GM19193 (cell line): ENCODE results near the gene ARHGAP27.
A peak's percentile ranks its signal among the peaks of the same experiment; 100 is the strongest.

Experiments used
- POLR2A ChIP-seq: IDR thresholded peaks from 4 replicates; pipeline ENCODE4 v1.6.1; 2011; ENCODE audit not compliant: insufficient read depth, insufficient read length; ENCODE audit errors: extremely low read depth

Gene ARHGAP27

GRCh38 chr17:45430738-45431530 lies 1.7 kb downstream of the ARHGAP27 start:
- peak; percentile 32 for TF ChIP-seq POLR2A

- no peak for TF ChIP-seq POLR2A
Measured at GRCh38 chr17:45430006-45430737, 2.5 kb downstream of the ARHGAP27 start.

DNA sequence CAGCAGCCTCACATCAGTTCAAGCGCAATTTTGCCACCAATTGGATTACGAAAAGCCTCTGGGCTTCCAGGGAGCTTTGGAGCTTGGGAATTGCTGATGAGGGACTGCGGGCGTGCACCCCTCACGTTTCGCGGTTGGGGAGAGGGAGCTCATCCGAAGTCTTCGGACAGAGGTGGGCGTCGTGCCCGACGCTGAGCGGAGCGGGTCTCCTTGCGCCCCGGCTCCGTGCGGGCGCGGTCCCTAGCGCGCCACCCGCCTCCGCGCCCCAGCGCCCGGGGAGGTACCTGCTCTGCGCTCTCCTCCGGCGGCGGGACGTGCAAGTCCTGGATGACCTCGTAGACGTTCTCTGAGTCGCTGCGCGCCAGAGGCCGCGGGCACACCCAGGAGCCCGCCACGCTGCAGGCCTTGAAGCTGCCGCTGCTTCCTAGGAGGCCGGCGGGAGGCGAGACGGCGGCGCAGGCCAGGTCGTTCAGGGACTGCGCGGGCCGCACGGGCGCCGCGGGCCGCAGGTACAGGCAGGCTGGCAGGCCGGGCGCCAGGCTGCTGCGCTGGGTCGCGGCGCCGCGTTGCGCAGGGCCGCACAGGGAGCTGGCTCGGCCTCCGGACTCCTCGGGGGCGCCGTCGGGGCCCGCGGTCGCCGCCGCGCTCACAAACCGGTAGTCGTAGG lies 3.2 kb downstream of the ARHGAP27 start:
- TF ChIP-seq POLR2A: no peak

DNA sequence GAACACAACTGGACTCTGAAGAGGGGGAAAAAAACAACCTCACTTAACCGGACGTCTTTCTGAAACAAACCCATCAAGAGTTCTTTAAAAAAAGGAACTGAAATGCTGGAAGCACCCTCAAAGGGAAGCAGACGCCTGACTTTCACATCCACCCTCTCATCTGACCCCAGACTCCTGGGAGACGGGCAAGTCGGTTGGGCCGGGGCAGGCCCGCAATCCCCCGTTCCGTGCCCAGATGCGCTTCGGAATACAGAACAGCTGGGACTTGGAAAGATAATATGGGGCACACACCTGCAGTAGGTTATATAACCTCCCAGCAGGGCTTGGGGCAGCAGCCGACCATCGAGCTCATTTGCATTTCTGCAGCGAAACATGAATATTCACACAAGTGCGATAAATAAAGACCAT lies 3.7 kb downstream of the ARHGAP27 start:
- no peak for TF ChIP-seq POLR2A

DNA sequence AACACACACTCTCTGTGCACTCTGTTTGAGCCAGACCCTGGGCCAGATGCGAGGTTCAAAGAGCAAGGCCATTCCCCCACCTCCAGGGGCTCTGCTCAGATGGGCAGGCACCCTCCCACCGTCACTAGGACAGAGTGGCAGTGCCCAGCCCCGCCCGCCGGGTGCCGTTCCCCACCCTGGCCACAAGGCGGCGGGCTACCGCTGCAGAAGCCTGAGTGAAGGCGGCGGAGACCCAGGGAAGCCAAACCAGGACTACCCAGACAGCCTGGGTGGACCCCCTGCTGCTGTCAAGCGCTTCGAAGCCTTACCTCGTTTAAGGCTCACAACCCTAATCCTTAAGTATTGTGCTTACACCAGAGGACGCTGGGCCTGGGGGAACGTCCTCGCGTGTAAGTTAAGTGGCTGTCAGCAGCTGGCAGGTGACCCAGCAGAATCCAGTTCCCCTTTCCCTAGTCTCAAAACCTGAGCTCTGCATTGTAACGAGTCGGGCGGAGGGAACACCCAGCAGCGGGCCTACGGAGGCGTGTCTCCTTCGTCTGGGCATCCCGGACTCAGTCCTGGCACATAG lies 4.5 kb downstream of the ARHGAP27 start:
- no peak for TF ChIP-seq POLR2A

DNA sequence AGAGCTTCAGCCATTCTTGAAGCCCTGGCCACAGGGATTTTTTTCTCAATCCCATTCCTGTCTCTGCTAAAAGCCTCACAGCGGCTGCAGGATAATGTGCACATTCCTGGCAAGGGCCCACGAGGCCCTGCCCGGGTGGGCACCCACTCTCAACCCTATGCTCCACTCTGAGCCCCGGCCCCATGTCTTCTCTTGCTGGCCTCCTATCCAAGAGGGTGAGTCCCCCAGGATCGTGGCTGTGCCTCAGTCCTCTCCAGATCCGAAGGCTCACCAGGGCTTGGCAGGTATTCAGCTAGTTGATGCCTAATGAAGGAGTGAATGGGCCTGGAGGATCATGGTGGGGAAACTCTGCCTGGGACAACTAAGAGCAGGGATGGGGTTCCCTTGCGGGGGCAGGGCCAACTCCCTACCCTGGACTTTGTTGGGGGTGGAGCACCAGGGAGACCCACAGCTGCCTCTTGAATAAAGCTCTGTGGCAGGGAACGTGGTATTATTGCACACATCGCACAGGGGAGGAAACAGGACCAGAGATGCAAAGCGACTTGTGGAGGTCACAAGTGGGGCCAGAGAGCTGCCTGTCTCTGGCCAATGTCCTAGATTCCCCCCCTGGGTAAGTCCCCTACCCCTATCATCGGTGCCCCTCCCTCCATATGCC lies 5.4 kb downstream of the ARHGAP27 start:
- TF ChIP-seq POLR2A: no peak

- TF ChIP-seq POLR2A: no peak
Measured at GRCh38 chr17:45426561-45426960, 6.1 kb downstream of the ARHGAP27 start.

DNA sequence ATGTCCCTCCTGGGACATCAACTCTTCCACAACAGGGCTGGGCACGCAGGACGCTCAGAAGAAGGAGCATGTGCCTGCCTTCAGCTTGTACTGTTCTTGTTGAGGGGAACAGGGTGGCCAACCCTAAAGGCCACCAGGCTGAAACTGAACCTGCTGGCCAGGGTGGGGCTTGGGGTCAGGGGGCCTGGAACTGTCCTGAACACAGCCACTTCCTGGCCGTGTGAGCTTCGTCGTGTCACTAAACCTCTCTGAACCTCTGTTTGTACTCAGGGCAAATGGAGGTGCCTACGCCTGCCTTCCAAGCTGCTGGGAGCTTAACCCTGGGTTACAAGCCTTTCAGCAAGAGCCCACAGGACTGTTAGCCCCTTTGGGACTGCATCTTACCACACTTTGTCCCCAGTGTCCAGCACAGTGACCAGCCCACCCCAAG lies 6.7 kb downstream of the ARHGAP27 start:
- TF ChIP-seq POLR2A: no peak

- no peak for TF ChIP-seq POLR2A
Measured at GRCh38 chr17:45425125-45425983, 7.3 kb downstream of the ARHGAP27 start.

DNA sequence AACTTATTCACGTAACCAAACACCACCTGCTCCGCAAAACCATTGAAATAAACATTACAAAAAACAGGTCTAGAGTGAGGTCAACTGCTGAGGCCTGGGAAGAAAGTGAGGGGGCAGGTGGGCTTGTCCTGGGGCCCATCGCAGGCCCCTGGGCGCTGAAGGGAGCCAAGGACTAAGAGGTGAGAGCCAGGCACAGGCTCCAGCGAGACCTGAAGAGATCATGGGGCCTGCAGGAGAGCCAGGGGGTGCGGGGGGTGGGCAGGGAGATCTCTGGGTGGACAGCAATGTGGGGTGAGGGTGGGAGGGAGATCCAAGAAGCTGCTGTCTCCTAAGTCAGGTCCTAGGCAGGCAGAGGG lies 7.9 kb downstream of the ARHGAP27 start:
- TF ChIP-seq POLR2A: no peak

DNA sequence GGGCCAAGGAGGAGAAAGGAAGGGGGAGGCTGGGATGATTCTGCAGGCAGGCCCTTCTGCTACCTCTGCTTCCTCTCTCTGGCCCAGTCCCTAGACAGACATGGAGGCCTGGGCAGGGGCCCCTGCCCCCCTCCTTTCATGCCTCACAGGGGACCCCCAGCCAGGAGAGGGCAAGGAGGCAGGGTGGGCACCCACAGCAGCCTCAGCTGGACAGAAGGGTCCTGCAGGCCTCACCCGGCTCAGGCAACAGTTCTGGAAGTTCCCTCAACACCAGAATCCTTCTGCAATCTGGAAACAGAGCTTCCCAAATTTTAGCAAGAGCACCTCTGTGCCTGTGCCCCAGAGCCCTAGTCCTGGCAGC lies 8.7 kb downstream of the ARHGAP27 start:
- no peak for TF ChIP-seq POLR2A

- no peak for TF ChIP-seq POLR2A
Measured at GRCh38 chr17:45423304-45423974, 9.2 kb downstream of the ARHGAP27 start.

GRCh38 chr17:45414990-45415881 lies 17.4 kb downstream of the ARHGAP27 start:
- no peak for TF ChIP-seq POLR2A

GRCh38 chr17:45413498-45413923 lies 19.2 kb downstream of the ARHGAP27 start:
- no peak for TF ChIP-seq POLR2A
